22Rv1 (cell line): ENCODE results near the gene OR1C1.
"Not testable (repeated sequence)": the region's sequence is repeated elsewhere in the genome, so short reads cannot be mapped to it uniquely, and the experiment has no call there.

Experiments
- H3K27ac ChIP-seq: fragments of 450-650 bp; 2 replicates; pipeline ENCODE4 v1.5.1; 2017
- ZFX ChIP-seq: fragments of 450-650 bp; IDR thresholded peaks from 2 replicates; pipeline ENCODE4 v1.6.1; 2017; ENCODE audit warnings: antibody characterized with exemption, borderline replicate concordance
- TF ChIP-seq, protein P1 (sequence below): fragments of 450-650 bp; IDR thresholded peaks from 2 replicates; pipeline ENCODE4 v1.5.1; 2017; ENCODE audit warnings: mild to moderate bottlenecking

The OR1C1 gene, protein sequence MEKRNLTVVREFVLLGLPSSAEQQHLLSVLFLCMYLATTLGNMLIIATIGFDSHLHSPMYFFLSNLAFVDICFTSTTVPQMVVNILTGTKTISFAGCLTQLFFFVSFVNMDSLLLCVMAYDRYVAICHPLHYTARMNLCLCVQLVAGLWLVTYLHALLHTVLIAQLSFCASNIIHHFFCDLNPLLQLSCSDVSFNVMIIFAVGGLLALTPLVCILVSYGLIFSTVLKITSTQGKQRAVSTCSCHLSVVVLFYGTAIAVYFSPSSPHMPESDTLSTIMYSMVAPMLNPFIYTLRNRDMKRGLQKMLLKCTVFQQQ

DNA sequence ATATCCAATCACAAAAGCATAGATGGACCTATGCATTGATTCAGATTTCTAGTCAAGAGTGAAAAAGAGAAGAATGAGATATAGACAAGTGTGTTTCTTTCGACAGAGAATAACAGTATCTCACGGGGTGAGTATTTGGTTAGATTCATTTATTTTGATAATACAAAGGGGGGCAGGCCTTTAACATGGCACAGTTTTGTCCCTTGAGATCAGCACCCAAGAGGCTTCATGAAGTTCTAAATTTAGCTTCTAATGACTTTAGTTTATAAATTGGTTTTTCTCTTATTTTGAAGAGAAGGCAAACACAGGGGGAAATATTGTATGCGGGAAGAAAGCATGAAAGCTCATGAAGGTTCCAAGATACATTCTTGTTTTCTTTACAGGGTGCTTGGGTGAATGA lies at the start of gene OR1C1:
Gene OR1C1, minus strand, starts transcription at position 101 of the 400 bp plus-strand sequence. CDS start 2,150 bp downstream, outside the sequence.
- H3K27ac ChIP-seq: no peak within 1 kb of the TSS
- TF ChIP-seq ZFX: no peak
- TF ChIP-seq, protein P1, sequence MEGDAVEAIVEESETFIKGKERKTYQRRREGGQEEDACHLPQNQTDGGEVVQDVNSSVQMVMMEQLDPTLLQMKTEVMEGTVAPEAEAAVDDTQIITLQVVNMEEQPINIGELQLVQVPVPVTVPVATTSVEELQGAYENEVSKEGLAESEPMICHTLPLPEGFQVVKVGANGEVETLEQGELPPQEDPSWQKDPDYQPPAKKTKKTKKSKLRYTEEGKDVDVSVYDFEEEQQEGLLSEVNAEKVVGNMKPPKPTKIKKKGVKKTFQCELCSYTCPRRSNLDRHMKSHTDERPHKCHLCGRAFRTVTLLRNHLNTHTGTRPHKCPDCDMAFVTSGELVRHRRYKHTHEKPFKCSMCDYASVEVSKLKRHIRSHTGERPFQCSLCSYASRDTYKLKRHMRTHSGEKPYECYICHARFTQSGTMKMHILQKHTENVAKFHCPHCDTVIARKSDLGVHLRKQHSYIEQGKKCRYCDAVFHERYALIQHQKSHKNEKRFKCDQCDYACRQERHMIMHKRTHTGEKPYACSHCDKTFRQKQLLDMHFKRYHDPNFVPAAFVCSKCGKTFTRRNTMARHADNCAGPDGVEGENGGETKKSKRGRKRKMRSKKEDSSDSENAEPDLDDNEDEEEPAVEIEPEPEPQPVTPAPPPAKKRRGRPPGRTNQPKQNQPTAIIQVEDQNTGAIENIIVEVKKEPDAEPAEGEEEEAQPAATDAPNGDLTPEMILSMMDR: no peak

GRCh38 chr1:247797518-247797917 lies 37.2 kb upstream of the OR1C1 start:
- TF ChIP-seq ZFX: no peak
- TF ChIP-seq, protein P1: no peak
- no peak overlapping the region for H3K27ac ChIP-seq

GRCh38 chr1:247769603-247770002 lies 9.2 kb upstream of the OR1C1 start:
- no peak overlapping the region for H3K27ac ChIP-seq
- TF ChIP-seq ZFX: no peak
- TF ChIP-seq, protein P1: no peak

DNA sequence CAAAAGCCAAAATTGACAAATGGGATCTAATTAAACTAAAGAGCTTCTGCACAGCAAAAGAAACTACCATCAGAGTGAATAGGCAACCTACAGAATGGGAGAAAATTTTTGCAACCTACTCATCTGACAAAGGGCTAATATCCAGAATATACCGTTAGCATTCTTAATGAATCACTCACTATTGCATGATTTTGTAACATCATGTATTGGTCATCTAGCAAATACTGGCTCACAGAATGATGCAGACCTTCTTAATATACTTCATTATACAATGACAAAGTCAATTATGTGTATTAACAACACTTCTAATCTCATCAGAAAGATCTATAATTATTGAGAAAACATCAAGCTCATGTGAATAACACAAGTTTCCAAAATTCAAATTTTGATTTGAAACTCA lies 6.0 kb downstream of the OR1C1 start:
- H3K27ac ChIP-seq: not testable (repeated sequence)

GRCh38 chr1:247749870-247750269 lies 10.5 kb downstream of the OR1C1 start:
- no peak overlapping the region for H3K27ac ChIP-seq

GRCh38 chr1:247748041-247748440 lies 12.3 kb downstream of the OR1C1 start, which contains the start of gene OR14A2:
Gene OR14A2 (minus strand): TSS chr1:247748141.
- TF ChIP-seq, protein P1: no peak
- TF ChIP-seq ZFX: no peak
- H3K27ac ChIP-seq: no peak within 1 kb of the TSS

More at GRCh38 chr1:247749870-247750269, 10.5 kb downstream of the OR1C1 start:
- no peak for TF ChIP-seq ZFX
- TF ChIP-seq, protein P1: no peak

GRCh38 chr1:247747616-247748015 lies 12.7 kb downstream of the OR1C1 start:
- no peak overlapping the region for H3K27ac ChIP-seq
- no peak for TF ChIP-seq ZFX
- TF ChIP-seq, protein P1: no peak
